ENCODE results near the gene COL18A1. TPM values are rescaled to one million over a fixed set of nuclear protein-coding genes. Genes with fewer than 3 reads are reported as not detected.

COL18A1 gene
- polyA plus RNA-seq, 1 of the 3 experiments (the other 2 are of a cell fraction) = 118 TPM

DNA sequence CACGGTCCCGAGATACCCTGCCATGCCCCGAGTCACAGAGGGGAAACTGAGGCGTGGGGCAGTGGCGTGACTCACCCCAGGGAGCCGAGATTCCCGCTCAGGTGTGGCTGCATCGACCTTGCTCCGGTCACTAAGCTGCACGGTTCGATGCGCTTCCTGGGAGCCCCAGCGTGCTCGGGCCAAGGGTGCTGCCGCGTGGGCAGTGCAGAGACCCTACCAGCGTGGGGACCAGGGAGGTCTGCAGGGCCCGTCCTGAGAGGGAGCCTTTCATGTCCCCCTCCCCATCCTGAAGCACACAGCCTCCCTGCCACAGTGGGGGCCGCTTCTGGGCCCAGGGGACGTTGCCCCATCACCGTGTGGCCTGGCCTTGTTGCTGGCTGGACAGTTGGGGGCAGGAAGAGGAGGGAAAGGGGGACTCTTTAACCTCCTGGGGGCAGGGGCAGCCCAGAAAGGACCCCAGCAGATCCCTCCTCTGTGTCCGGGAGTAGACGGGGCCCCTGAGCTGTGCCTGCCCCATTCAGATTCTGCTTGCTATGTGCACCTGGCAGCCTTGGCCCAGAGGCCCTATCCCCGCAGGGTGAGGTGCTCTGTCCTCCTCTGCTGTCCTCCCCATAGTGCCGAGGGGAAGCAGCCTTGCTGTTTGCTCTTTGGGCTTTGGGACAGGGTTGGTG lies 52.3 kb downstream of the COL18A1 start:
- Histone ChIP-seq H2AFZ (ENCODE audit: low read depth) (no peak overlapping the region), H3K36me3 (replicated peaks in 1 of 2; ENCODE audit: control insufficient read depth in 1 of 2, insufficient read depth in 2 of 2, low read length in 1 of 2) (peaks cover 0 to 5% of the 10 kb centered on the region in 2 experiments), H3K4me1 (ENCODE audit: control insufficient read depth in 1 of 2, insufficient read depth in 2 of 2, low read depth in 1 of 2, low read length in 1 of 2) (peaks cover 0 to 13% of the 10 kb centered on the region in 2 experiments; a peak in 1 of 4 replicates), H3K79me2 (ENCODE audit: insufficient read depth) (peaks cover 69% of the 10 kb centered on the region), H3K9me3 (no peaks in the 10 kb centered on the region), H3F3A (replicated peaks; ENCODE audit: insufficient read depth) (peaks cover 9% of the 10 kb centered on the region), H3K4me2 (no peak overlapping the region), H3K9ac (no peak overlapping the region), H4K20me1 (ENCODE audit: insufficient read depth) (peaks cover 59% of the 10 kb centered on the region), H3K27ac (ENCODE audit: low read depth in 2 of 2, low read length in 1 of 2) (no peak overlapping the region), H3K27me3 (ENCODE audit: insufficient read depth) (no peaks in the 10 kb centered on the region), H3K9me2 (no peaks in the 10 kb centered on the region), H3K4me3 (ENCODE audit: low read depth in 2 of 2, low read length in 1 of 2) (no peak overlapping the region)
- POLR2A ChIA-PET = interaction anchor here (0.6 kb wide), 1 partner anchor 304 kb away, joined by 4 read pairs; no protein-coding TSS in a partner anchor
- CTCF ChIA-PET = interaction anchor here (1.3 to 2.2 kb wide), 2 partner anchors 17 to 165 kb away, joined by 4 to 5 read pairs; no protein-coding TSS in a partner anchor
- no peak for DNase-seq
- 93% methylated on average over 8 of the region's 25 CpGs for WGBS (ENCODE audit: low lambda C conversion rate)
- no peak for TF ChIP-seq FOSL2 (IDR thresholded peaks at IDR 0.05; ENCODE audit: borderline replicate concordance, low read depth)
- no peak for TF ChIP-seq POLR2AphosphoS5 (IDR thresholded peaks at IDR 0.05; ENCODE audit: low read depth, low read length)
- TF ChIP-seq MEF2A (IDR thresholded peaks at IDR 0.05; ENCODE audit: borderline replicate concordance, low read depth) = no peak
- TF ChIP-seq RAD21 (IDR thresholded peaks at IDR 0.05; ENCODE audit: low read length) = no peak
- TF ChIP-seq ZBTB33 (IDR thresholded peaks at IDR 0.05; ENCODE audit: borderline replicate concordance, low read depth) = no peak
- TF ChIP-seq ELF1 (IDR thresholded peaks at IDR 0.05) = no peak
- TF ChIP-seq SIN3A (IDR thresholded peaks at IDR 0.05; ENCODE audit: borderline replicate concordance, low read depth, low read length) = no peak
- TF ChIP-seq GABPA (IDR thresholded peaks at IDR 0.05; ENCODE audit: low read depth) = no peak
- TF ChIP-seq NRF1 (IDR thresholded peaks at IDR 0.05; ENCODE audit: low read depth, low read length) = no peak
- TF ChIP-seq, protein P1, sequence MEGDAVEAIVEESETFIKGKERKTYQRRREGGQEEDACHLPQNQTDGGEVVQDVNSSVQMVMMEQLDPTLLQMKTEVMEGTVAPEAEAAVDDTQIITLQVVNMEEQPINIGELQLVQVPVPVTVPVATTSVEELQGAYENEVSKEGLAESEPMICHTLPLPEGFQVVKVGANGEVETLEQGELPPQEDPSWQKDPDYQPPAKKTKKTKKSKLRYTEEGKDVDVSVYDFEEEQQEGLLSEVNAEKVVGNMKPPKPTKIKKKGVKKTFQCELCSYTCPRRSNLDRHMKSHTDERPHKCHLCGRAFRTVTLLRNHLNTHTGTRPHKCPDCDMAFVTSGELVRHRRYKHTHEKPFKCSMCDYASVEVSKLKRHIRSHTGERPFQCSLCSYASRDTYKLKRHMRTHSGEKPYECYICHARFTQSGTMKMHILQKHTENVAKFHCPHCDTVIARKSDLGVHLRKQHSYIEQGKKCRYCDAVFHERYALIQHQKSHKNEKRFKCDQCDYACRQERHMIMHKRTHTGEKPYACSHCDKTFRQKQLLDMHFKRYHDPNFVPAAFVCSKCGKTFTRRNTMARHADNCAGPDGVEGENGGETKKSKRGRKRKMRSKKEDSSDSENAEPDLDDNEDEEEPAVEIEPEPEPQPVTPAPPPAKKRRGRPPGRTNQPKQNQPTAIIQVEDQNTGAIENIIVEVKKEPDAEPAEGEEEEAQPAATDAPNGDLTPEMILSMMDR (IDR thresholded peaks at IDR 0.05) = no peak
- no peak for TF ChIP-seq YY1 (IDR thresholded peaks at IDR 0.05; ENCODE audit: low read depth)
- TF ChIP-seq JUND (IDR thresholded peaks at IDR 0.05) = no peak
- no peak for TF ChIP-seq MXI1 (IDR thresholded peaks at IDR 0.05; ENCODE audit: low read depth, low read length)
- TF ChIP-seq FOXM1 (IDR thresholded peaks at IDR 0.05; ENCODE audit: low read depth) = no peak

DNA sequence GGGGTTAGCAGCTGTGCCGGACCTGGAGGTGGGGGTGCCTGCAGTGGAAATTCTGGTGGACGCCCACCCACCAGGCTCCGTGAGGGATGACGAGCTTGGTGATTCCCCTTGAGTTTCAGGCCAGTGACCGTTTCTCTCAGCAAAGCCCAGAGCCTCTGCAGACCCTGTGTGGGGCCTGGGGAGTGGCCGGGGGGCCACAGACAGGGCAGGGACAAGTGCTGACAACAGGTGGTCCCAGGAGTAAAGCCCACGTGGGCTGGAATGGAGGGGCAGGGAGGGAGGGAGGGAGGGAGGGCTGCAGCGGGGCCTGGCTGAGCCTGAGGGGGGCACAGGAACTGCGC lies 52.8 kb downstream of the COL18A1 start:
- Histone ChIP-seq H3K36me3 (replicated peaks in 1 of 2; ENCODE audit: control insufficient read depth in 1 of 2, insufficient read depth in 2 of 2, low read length in 1 of 2) (peaks cover 0 to 5% of the 10 kb centered on the region in 2 experiments), H3K4me3 (ENCODE audit: low read depth in 2 of 2, low read length in 1 of 2) (no peak overlapping the region), H3K9ac (no peak overlapping the region), H3K4me2 (no peak overlapping the region), H3K79me2 (ENCODE audit: insufficient read depth) (peaks cover 73% of the 10 kb centered on the region), H3F3A (replicated peaks; ENCODE audit: insufficient read depth) (peaks cover 4% of the 10 kb centered on the region), H3K27ac (ENCODE audit: low read depth in 2 of 2, low read length in 1 of 2) (no peak overlapping the region), H2AFZ (ENCODE audit: low read depth) (no peak overlapping the region), H4K20me1 (ENCODE audit: insufficient read depth) (peaks cover 55% of the 10 kb centered on the region), H3K27me3 (ENCODE audit: insufficient read depth) (no peaks in the 10 kb centered on the region), H3K9me3 (no peaks in the 10 kb centered on the region), H3K4me1 (ENCODE audit: control insufficient read depth in 1 of 2, insufficient read depth in 2 of 2, low read depth in 1 of 2, low read length in 1 of 2) (peaks cover 0 to 13% of the 10 kb centered on the region in 2 experiments; a peak in 1 of 4 replicates), H3K9me2 (no peaks in the 10 kb centered on the region)
- POLR2A ChIA-PET = interaction anchor here (0.6 kb wide), 1 partner anchor 305 kb away, joined by 4 read pairs; no protein-coding TSS in a partner anchor
- no peak for DNase-seq
- WGBS (ENCODE audit: low lambda C conversion rate) = 94% methylated on average over 5 of the region's 9 CpGs
- CTCF ChIA-PET = interaction anchor here (1.3 to 2.2 kb wide), 2 partner anchors 18 to 165 kb away, joined by 4 to 5 read pairs; no protein-coding TSS in a partner anchor
- TF ChIP-seq NRF1 (IDR thresholded peaks at IDR 0.05; ENCODE audit: low read depth, low read length) (no peak), EP300 (IDR thresholded peaks at IDR 0.05; ENCODE audit: borderline replicate concordance in 1 of 2, low read depth in 1 of 2, low read length in 1 of 2) (no peak), RXRA (IDR thresholded peaks at IDR 0.05; ENCODE audit: borderline replicate concordance, low read depth) (no peak), MEF2A (IDR thresholded peaks at IDR 0.05; ENCODE audit: borderline replicate concordance, low read depth) (no peak), FOSL2 (IDR thresholded peaks at IDR 0.05; ENCODE audit: borderline replicate concordance, low read depth) (no peak), RAD21 (IDR thresholded peaks at IDR 0.05; ENCODE audit: low read length) (no peak), EZH2phosphoT487 (IDR thresholded peaks at IDR 0.05; ENCODE audit: borderline replicate concordance, low read depth) (no peak)
- TF ChIP-seq, protein P2, sequence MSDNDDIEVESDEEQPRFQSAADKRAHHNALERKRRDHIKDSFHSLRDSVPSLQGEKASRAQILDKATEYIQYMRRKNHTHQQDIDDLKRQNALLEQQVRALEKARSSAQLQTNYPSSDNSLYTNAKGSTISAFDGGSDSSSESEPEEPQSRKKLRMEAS (IDR thresholded peaks at IDR 0.05; ENCODE audit: low read depth) = no peak
- TF ChIP-seq, protein P3, sequence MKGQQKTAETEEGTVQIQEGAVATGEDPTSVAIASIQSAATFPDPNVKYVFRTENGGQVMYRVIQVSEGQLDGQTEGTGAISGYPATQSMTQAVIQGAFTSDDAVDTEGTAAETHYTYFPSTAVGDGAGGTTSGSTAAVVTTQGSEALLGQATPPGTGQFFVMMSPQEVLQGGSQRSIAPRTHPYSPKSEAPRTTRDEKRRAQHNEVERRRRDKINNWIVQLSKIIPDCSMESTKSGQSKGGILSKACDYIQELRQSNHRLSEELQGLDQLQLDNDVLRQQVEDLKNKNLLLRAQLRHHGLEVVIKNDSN (IDR thresholded peaks at IDR 0.05; ENCODE audit: borderline replicate concordance, low read depth) = no peak
- TF ChIP-seq, protein P4, sequence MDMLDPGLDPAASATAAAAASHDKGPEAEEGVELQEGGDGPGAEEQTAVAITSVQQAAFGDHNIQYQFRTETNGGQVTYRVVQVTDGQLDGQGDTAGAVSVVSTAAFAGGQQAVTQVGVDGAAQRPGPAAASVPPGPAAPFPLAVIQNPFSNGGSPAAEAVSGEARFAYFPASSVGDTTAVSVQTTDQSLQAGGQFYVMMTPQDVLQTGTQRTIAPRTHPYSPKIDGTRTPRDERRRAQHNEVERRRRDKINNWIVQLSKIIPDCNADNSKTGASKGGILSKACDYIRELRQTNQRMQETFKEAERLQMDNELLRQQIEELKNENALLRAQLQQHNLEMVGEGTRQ (IDR thresholded peaks at IDR 0.05; ENCODE audit: borderline replicate concordance, low read depth, low read length) = no peak
